Hindlimb muscle (tissue), 1 donor: ENCODE results near the gene RBKS. TPM values are rescaled to one million over a fixed set of nuclear protein-coding genes. Genes with fewer than 3 reads are reported as not detected.

ENCODE experiments used
- DNase-seq: peaks from one replicate; pipeline ENCODE4 v3.0.0-alpha.2; 2013
- polyA plus RNA-seq: library from polyadenylated mRNA; unstranded; fragments of 120-200 nt; gene quantifications from one replicate; pipeline ENCODE4 v1.2.1, GENCODE V29; 2013; ENCODE audit not compliant: insufficient read length

RBKS gene
- polyA plus RNA-seq, result 1.4 TPM

DNA sequence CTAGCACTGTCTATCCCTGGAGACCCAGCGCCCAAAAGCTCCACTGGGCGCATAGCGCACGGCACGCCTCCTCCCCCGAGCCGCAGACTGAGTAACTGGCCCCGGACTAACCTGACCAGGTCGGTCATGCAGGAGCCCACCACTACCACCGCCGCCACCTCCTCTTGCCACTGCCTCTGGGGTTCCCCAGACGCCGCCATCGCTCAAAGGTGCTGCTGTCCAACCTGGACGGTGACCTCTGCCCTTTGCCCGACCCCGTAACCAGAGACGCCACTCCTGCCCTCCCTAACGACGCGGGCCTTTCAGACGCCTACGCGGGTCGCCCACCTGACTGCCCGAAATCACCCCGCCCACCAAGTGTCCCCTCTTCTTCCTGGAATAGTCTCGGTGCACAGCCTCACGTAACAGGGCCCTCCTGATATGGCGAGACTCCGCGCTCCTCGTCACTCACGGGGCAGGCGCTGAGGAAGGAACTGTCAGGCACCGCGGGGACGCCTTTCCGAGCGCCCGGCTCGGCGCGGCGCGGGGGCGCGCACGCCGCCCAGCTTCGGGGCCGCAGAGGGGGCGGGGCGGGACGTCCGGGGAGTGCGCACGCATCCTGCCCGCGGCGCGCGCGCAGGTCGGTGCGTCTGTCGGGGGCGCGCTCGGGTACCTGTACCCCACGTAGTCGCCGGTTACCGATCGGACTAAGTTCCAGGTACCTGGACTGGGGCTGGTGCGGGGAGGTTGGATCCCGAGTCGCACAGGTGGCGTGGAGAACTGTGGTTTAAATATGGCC is at the start of gene RBKS, which contains the start of gene BABAM2:
Gene RBKS (minus strand): TSS at position 242 of the 778 bp plus-strand sequence. CDS start 42 bp downstream, at position 200.
Gene BABAM2 (plus strand): TSS at position 584 of the 778 bp plus-strand sequence. CDS start 3,828 bp downstream, outside the sequence.
- DNase-seq, result peak; percentile 90

DNA sequence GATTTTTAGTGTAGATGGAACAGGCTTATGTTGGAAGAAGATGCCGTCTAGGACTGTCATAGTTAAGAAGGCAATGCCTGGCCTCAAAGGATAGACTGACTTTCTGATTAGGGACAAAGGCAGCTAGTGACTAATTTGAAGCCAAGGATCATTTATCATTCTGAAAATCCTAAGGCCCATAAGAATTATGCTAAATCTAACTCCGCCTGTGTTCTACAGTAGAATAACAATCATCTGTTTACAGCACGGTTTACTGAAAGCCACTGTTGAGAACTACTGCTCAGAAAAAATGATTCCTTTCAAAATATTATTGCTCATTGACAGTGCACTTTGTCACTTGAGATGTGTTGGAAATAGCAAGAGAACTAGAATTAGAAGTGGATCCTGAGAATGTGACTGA is 44.8 kb upstream of the RBKS start:
- DNase-seq, result no peak

DNA sequence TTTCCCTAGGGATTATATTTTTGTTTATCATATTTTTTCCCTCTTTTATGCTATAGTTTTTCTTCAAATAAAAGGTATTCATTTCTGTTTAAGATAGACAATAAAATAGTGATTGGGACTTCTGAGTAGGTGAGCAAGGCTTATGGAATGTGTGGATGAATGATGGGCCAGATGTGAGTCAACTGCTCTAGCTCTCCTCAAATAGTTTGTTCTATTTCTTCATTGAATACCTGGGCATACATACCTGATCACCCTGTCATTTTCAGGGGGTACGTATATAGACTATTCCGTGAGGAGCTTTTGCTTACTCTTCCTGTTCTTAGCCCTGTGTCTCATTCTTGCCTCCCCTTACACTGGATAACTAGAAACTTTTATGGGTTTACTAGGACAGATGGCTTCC is 42.2 kb upstream of the RBKS start:
- no peak for DNase-seq

DNA sequence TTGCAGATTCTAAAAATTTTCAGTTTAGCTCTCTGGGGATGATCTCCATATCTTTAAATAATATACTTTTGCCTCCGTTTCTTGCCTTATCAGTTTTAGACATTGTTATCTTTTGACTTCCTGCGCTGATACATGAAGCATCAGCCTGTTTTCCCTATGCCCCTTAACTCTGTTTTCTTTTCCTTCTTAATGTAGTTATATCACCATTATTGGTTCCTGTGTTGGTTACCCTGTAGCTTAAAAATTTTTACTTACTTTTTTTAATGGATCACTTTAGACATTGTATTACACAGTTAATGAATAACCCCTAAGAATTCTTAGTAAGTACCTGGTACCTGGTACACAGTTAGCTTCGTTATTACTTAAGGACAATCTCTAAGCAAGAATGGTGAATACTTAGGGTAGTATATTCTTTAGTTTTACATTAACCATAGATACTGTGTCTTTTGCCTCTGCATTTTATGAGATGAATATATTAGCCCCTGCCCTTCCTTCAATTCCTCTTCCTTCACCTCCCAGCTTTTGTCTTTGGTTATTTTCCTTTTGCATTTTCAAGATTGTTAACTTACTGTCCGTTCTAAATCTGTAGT is 41.3 kb upstream of the RBKS start:
- no peak for DNase-seq

DNA sequence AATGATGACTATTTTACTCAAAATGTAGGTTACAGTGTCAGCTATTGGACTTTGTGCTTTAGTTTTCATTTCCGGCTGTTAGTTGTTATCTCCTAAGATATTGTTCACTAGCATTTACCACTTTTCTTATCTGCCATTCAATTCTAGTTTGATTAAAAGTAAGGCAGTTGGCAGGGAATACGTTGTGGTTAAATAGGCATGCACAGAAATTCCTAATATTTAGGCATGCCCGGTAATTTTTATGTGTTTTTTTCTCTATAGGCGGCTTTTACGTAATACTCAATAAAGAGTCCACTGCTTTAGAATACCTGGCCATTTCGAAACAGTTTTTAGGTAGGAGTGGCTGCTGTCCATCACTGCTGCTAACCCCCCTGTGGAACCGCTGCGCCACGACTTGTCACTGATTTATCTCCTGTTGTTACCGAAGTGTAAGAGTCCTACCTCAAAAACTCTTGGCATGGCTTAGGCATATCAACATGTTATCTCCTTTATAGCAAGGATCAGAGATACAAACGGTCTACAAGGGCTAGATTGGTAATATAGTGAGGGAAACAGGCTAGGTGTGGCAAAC is 39.8 kb upstream of the RBKS start:
- no peak for DNase-seq

DNA sequence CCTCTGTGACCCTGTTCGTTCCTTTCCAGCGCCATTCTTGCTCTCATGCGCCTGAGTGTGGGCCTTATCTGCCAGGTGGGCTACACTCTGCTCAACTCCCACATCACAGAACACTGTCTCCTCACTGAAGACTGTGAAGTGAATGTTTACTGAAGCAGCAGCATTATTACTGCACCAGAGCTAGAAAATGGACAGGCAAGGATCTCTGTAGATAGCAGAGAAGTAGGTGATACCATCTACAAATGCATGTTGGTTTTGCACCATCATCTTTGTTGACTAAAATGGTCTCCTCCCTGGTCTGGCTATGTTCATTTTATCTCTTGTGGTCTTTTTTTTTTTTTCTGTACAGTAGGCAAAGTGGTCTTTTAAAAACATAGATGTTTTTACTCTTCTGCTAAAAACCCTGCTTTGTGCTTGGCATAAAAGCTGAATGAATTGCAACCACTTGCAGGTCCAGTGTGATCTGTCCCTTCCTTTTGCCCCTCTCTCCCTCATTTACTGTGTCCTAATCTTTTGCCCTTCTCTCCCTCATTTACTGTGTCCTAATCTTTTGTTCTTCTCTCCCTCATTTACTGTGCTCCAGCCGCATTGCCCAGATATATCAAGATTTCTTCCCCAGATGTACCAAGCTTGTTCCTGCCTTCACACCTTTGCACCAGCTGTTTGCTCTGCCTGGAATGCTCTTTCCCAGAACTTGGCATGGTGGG is 35.7 kb upstream of the RBKS start:
- DNase-seq, result no peak

DNA sequence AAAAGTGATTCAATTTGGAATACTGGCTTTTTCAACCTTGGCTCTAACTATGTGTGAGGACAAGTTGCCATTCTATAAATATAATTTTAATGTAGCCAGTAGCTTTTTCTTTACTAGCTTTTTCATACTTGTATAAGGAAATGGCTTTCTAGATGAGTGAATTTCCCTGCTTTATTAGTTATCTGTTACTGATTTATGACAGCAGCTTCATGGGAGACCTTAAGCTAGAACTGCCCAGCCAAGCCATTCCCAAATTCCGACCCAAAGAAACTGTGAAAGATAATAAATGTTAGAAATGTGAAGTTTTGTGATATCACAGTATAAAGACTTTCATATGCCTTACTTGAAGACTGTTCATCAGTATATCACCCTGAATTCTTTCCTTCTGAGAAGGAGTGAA is 32.7 kb upstream of the RBKS start:
- no peak for DNase-seq

DNA sequence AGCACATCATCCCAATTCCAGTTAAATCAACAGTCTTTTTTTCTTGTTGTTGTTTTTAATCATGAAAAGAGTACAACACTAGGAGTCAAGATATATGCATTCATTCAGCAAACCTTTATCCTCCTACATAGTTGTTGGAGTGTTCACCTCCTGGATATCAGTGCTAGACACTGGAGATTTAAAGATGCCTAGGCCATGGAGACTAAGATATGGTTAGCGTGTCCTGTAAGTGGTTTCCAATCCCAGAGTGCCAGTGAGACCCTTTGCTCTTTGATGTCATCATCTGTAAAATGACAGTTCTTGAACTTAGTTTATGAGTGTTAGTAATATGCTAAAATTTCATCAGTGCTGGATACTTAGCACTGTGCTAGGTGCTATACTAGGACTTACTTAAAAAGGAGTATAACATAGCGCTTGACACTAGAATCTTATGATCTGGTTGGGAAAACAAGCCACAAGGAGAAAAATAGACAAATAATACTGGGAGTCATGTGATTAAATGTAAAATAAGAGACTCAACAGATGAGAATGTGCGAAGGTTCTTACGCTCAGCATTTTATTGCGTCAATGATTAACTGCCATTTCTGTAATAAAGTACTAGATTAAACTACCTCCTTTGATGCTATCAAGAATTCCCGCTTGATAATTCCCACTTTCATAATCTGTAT is 31.8 kb upstream of the RBKS start:
- no peak for DNase-seq

DNA sequence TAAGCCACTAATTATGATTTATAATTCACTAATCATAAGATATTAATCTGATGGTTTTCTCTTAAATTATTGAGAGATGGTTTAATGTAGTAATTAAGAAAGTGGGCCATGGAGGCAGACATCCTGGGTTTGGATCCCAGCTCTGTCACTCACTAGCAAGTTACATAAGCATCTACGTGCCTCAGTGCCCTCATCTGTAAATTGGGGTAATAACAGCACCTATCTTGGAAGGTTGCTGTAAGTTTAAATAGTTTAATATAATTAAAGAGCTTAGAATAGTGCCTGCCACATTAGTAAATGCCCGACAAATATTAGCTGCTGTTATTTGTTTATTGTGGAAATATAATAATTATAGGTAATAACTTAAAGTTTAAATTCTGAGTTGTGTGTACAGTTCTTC is 31.2 kb upstream of the RBKS start:
- DNase-seq, result no peak

DNA sequence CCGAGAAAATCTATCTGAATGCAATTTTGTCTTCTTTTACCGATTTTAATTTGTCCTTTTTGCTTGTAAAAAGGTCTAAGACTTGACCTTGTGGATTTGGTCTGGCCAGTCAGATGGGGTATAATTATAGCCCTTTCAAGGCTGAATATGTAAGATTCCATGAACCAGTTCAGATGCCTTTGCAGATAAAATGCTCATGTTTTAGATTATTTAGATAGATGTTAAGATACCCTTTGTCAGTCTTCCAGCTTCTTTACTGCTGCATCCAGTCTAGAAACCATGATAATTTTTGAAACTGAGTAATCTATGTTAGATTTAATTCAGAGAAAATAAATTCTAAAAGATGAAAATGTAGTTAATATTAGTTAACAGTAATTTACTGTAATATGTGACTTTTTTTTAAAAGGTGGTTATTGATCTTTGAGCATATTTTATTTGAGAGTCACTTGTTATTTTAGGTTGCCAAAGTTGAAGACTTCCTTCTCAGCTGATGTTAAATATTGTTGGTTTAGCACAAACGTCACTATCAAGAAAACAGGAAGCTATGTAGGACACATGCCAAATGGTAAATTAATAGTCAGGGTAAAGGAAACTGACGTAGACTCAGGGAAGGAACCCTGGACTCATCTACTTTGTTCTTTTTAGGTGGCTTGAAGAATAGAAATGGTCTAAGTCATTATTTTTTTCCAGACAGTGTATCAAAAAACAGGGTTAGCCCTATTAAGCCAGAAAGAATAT is 30.1 kb upstream of the RBKS start:
- peak; percentile 8 for DNase-seq

DNA sequence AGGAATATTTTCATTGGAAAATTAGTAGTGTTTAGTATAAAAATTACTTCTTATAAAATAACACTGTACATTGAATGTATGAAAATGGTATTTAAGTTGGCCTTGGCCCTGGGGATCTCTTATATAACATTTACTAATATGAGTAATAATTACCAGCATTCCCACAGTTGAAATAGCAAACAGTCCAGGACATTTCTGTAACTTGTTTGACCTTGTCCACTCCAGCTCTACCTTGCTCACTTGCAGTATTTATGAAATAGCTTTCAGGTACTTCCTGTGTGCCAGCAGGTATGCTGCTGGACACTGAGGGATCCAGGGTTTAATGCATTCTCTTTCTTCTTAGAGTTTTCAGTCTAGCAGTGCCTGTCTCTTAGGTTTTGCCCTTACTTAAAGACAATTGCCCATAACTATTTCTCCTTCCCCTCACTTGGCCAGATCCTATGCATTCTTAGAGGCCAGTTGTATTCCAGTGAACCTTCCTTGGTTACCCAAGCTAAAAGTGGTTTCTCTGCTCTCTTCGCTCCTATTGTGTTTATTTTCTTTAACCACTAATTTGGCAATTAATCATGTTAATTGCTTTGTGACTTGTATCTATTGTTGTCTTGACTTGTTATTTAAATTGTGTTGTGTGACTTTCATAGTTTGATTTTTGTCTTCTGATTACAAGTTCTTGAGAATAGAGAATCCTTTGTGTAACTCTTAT is 26.3 kb upstream of the RBKS start:
- no peak for DNase-seq

DNA sequence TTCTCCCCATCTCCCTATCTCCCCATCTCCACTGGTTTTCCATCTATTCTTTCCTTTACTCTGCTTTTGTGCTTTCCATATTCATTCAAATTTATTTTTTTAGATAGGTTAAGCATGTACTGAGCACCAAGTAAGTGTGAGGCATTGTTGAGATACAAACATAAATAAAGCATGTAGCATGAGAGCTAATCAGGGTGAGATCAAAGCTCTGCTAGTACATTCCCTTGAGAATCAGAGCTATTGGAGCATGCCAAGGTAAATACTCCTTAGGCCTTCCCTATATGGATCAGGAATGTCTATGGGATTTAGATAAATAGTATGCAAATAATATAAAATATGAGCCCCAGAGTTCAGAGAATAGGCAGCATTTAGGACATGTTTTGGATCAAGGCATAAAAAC is 25.7 kb upstream of the RBKS start:
- DNase-seq, result no peak

DNA sequence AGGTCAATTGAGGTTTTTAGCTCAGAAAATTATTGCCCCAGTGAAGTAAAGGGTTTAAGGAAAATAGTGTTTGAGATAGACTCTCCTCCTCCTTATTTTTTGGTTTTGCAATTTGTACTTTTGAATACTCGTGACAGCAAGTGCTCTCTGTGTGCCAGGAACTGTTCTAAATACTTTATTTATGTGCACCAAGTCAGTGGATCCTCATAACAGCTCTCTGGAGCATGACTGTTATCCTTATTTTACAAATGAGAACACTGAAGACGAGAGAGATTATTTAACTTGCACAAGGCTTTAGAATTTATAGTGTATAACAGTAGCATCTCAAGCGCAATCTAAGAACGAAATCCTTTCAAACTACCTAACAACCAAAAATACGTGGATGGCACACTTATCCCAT is 25.0 kb upstream of the RBKS start:
- no peak for DNase-seq

DNA sequence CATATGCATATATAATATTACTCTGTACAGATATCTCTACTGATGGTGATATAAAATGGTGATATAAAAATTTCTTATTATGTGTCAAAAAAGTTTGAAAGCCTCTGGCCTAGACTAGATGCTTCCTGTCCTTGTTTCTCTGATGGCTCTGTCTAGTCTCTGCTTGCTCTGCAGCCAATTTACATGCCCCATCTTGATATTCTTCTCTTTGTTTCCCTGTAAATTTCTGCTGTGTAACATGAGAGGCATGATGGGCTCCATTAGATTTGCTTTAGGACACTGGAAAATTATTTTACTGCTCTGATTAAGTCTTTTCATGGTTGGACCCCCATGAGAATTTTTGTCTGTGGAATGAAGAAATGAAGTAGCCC is 24.6 kb upstream of the RBKS start:
- no peak for DNase-seq

DNA sequence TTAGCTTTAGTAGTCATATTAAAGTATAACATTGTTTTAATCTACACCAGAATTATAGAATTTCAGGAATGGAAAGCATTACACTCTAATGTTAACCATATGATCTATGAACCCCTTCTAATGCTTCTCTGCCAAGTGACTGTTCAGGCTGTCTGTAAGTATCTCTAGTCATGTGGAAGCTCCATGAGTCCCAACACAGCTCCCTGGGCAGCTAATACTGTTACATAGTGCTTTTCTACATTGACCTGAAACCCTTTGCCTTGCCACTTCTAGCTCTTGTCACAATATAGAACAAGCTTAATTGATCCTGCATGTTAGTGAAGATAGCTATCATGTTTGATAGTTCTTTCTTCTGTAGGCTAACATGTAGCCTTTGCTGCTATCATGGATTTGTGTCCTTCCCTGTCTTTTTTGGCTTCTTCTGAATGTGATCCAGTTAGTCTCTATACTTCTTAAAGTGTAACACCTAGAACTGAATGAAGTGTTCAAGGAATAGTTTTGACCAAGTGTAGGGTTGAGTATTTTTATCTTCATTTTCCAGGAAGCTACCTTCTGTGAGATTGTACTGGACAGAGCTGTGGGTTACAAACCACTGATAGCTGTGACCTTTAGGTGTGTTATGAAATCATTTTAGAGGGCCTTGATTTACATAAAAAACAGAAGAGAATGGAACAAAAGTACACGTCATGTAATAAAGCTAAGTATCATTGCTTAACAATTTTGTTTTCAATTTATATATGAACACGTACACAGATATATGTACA is 24.0 kb upstream of the RBKS start:
- no peak for DNase-seq

DNA sequence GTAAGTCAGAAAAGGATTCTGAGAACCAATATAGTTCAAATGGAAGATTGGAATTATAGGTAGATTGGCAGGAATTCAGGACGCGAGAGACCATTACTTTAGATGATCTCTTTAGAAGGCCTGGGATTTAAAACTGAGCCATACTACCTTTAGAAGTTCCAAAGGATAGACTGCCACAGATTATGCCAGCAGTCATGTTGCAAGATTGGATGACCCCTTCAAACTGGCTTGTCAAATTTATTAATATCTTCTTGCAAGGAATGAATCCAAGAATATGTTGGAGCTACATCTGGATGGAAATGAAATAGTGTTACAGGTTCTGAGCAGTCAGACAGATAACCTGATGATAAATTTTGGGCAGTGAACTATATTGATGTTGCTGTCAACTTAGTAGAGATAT is 22.3 kb upstream of the RBKS start:
- no peak for DNase-seq

DNA sequence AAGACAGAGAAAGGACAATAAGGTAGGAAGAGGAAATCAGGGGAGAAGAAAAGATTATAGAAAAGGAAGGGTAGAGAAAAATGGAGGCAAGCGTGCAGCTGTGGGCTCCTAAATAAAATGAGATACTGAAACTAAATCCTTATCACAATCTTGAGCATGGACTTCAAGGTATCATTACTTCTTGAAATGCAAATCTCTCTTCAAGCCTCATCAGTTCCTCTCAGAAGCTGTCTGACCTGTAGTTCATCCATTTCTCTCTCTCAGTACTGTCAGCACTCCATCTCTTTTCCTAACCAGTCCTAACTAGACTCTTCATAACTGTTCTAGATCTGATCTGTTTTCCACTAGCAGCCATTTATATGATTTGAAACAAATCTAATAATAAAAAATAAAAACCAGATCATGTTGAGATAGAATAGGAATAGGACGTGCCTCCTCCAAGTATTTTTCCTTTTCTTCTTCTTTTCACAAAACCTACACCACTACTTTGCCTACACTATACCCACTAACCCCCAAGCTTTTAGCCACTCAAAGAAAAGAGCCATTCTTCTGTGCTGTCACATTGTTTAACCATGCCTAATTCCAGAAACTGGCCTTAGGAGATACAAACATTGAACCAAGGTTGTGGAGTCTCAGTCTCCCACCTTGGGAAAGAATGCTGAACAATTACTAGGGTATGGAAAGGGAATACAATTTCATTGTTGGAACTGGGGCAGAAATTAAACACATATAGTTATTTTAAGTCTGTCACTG is 21.4 kb upstream of the RBKS start:
- DNase-seq, result no peak

DNA sequence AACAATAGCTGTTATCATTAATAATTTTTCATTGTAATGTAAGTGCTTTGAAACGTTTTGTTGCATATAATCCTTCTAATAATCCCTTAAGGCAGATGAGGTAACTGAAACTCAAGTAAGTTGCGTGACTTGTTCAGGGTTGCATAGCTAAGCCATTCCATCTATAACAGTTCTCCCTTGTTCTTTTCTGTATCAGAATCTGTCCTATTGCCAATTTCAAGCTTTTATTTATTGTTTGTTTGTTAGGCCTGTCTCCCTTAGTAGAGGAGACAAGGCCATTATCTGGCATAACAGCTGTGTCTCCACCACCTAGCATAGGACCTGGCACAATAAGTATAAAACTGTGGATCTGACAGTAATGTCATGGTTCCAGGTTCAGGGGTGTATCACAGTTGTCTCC is 19.7 kb upstream of the RBKS start:
- DNase-seq, result no peak

DNA sequence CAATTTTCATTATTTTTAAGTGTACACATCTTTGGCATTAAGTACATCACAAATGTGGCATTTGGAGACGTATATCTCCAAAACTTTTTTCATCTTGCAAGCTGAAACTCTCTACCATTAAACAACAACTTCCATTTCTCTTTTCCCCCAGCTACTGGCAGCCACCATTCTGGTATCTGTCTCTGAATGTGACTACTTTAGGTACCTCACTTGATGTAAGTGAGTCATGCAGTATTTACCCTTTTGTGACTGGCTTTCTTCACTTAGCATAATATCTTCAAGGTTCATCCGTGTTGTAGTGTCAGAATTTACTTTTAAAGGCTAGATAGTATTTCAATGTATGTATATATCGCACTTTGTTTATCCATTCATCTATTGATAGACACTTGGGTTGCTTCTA is 17.4 kb upstream of the RBKS start:
- DNase-seq, result no peak

DNA sequence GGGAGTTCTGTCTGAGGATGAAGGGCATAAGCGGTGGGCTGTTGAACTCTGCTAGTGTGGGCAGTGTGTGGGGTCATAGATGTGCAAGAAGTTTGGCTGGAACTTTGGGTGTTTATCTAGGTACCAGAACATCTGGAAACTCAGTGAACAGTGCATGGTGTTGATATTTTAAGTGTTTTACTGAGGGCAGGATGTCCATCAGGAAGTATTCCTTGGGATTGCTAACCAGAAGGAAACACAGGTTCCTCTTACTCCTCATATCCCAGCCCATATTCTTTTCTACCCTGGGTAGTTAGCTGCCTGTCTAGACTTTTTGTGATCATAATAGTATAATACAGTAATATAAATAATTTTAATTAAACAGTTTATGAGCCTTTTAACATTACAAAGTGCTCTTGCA is 15.9 kb upstream of the RBKS start:
- no peak for DNase-seq
